ENCODE data around the gene LTBP3. TPM values are rescaled to one million over a fixed set of nuclear protein-coding genes. Genes with fewer than 3 reads are reported as not detected.

LTBP3 gene
- total and polyA plus RNA-seq, 9 of the 15 experiments (the other 6 are each of a cell fraction or from before 2014, with no cell fraction given), result 0.06 to 20.5 (median 4.8) TPM

DNA sequence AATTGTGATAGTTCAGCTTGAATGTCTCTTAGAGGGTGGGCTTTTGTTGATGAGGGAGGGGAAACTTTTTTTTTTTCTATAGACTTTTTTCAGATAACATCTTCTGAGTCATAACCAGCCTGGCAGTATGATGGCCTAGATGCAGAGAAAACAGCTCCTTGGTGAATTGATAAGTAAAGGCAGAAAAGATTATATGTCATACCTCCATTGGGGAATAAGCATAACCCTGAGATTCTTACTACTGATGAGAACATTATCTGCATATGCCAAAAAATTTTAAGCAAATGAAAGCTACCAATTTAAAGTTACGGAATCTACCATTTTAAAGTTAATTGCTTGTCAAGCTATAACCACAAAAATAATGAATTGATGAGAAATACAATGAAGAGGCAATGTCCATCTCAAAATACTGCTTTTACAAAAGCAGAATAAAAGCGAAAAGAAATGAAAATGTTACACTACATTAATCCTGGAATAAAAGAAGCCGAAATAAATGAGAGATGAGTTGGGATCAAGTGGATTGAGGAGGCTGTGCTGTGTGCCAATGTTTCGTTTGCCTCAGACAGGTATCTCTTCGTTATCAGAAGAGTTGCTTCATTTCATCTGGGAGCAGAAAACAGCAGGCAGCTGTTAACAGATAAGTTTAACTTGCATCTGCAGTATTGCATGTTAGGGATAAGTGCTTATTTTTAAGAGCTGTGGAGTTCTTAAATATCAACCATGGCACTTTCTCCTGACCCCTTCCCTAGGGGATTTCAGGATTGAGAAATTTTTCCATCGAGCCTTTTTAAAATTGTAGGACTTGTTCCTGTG is 55.4 kb downstream of the LTBP3 start:
- in situ Hi-C loops (cut with MboI), result no loop called here
- intact Hi-C loops (cut with micrococcal nuclease), result no loop called here
- peaks cover 75% of the 10 kb centered on the region for H3K36me3 ChIP-seq (ENCODE audit: control insufficient read depth, insufficient read depth, low read length)
- TF ChIP-seq HNRNPL (IDR thresholded peaks at IDR 0.05; ENCODE audit: low read depth, low read length) (peak; percentile 95), ZNF384 (IDR thresholded peaks at IDR 0.05; ENCODE audit: low read depth, low read length) (peak; percentile 83), RAD51 (IDR thresholded peaks at IDR 0.05; ENCODE audit: borderline replicate concordance, low read depth) (no peak), IRF2 (CRISPR knock-in tag; IDR thresholded peaks at IDR 0.05) (no peak), MXI1 (IDR thresholded peaks at IDR 0.05; ENCODE audit: low read depth, low read length) (peak; percentile 58), EP400 (IDR thresholded peaks at IDR 0.05) (0 out of 2 replicates have a peak, but pooled peaks have one; percentile 37), CCNT2 (IDR thresholded peaks at IDR 0.05; ENCODE audit: borderline replicate concordance, extremely low read depth, insufficient read length, low read depth, low read length) (peak; percentile 58), SMAD1 (IDR thresholded peaks at IDR 0.05; ENCODE audit: low read depth, low read length, partially characterized antibody) (peak; percentile 95), HEY1 (CRISPR knock-in tag; IDR thresholded peaks at IDR 0.05; ENCODE audit: borderline replicate concordance) (peak; percentile 80; the same call in 1 of the 2 replicates)
- TF ChIP-seq, protein P1, sequence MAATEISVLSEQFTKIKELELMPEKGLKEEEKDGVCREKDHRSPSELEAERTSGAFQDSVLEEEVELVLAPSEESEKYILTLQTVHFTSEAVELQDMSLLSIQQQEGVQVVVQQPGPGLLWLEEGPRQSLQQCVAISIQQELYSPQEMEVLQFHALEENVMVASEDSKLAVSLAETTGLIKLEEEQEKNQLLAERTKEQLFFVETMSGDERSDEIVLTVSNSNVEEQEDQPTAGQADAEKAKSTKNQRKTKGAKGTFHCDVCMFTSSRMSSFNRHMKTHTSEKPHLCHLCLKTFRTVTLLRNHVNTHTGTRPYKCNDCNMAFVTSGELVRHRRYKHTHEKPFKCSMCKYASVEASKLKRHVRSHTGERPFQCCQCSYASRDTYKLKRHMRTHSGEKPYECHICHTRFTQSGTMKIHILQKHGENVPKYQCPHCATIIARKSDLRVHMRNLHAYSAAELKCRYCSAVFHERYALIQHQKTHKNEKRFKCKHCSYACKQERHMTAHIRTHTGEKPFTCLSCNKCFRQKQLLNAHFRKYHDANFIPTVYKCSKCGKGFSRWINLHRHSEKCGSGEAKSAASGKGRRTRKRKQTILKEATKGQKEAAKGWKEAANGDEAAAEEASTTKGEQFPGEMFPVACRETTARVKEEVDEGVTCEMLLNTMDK (IDR thresholded peaks at IDR 0.05; ENCODE audit: borderline replicate concordance, insufficient read depth, low read depth, low read length, poor library complexity, severe bottlenecking), result no peak
- TF ChIP-seq, protein P2, sequence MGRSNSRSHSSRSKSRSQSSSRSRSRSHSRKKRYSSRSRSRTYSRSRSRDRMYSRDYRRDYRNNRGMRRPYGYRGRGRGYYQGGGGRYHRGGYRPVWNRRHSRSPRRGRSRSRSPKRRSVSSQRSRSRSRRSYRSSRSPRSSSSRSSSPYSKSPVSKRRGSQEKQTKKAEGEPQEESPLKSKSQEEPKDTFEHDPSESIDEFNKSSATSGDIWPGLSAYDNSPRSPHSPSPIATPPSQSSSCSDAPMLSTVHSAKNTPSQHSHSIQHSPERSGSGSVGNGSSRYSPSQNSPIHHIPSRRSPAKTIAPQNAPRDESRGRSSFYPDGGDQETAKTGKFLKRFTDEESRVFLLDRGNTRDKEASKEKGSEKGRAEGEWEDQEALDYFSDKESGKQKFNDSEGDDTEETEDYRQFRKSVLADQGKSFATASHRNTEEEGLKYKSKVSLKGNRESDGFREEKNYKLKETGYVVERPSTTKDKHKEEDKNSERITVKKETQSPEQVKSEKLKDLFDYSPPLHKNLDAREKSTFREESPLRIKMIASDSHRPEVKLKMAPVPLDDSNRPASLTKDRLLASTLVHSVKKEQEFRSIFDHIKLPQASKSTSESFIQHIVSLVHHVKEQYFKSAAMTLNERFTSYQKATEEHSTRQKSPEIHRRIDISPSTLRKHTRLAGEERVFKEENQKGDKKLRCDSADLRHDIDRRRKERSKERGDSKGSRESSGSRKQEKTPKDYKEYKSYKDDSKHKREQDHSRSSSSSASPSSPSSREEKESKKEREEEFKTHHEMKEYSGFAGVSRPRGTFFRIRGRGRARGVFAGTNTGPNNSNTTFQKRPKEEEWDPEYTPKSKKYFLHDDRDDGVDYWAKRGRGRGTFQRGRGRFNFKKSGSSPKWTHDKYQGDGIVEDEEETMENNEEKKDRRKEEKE (IDR thresholded peaks at IDR 0.05; ENCODE audit: borderline replicate concordance in 1 of 2, control insufficient read depth in 1 of 2, low read depth in 2 of 2, low read length in 1 of 2), result peak; percentile 90 to 98
- TF ChIP-seq, protein P3, sequence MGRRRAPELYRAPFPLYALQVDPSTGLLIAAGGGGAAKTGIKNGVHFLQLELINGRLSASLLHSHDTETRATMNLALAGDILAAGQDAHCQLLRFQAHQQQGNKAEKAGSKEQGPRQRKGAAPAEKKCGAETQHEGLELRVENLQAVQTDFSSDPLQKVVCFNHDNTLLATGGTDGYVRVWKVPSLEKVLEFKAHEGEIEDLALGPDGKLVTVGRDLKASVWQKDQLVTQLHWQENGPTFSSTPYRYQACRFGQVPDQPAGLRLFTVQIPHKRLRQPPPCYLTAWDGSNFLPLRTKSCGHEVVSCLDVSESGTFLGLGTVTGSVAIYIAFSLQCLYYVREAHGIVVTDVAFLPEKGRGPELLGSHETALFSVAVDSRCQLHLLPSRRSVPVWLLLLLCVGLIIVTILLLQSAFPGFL (CRISPR knock-in tag; IDR thresholded peaks at IDR 0.05), result no peak

More for the DNA sequence above, 55.4 kb downstream of the LTBP3 start:
- H3K27me3 ChIP-seq (ENCODE audit: control insufficient read depth in 2 of 2, insufficient read depth in 2 of 2, low read length in 2 of 2), result no peaks in the 10 kb centered on the region
- ChIA-PET CTCF (ENCODE audit: low intra/inter-chr PET ratio) (no interaction called here), POLR2A (interaction anchor here (0.6 to 27.6 kb wide), 43 partner anchors 6 to 1311 kb away, joined by 3 to 2118 read pairs (median 5); partner anchors contain the start of genes DPF2, FRMD8, NEAT1 and PCNX3)
- peak overlapping the region; percentile 99 for H3K27ac ChIP-seq (ENCODE audit: extremely low read depth, low read depth, low read length)
- H3K9ac ChIP-seq (ENCODE audit: insufficient read depth in 1 of 2, low read depth in 2 of 2, low read length in 2 of 2), result peak overlapping the region; percentile 18 to 100
- H3K4me1 ChIP-seq (replicated peaks in 1 of 2; ENCODE audit: control insufficient read depth in 2 of 2, insufficient read depth in 2 of 2, low read length in 2 of 2), result peaks cover 5% of the 10 kb centered on the region in 2 experiments; a peak in 3 of 5 replicates
- H3K9me1 ChIP-seq (ENCODE audit: control insufficient read depth, insufficient read depth, low read length), result peaks cover 5% of the 10 kb centered on the region
- 0% methylated on average over 6 of the region's 6 CpGs for WGBS (ENCODE audit: insufficient coverage, low coverage, missing lambda C conversion rate)
- H3K4me2 ChIP-seq (ENCODE audit: insufficient read depth, low read length), result peak overlapping the region; percentile 94
- TSS peak; percentile 1 for BruUV-seq (replicated peaks)
- H3K79me2 ChIP-seq (ENCODE audit: control insufficient read depth, insufficient read depth, low read length), result peaks cover 98% of the 10 kb centered on the region
- H3K9me3 ChIP-seq (replicated peaks; ENCODE audit: control insufficient read depth, insufficient read depth, low read depth, low read length), result no peaks in the 10 kb centered on the region
- DNase-seq (ENCODE audit: extremely low read depth in 1 of 4, low spot score in 3 of 4), result peak in 2 of 4 experiments; percentile 31 to 73
- FAIRE-seq, result no peak
- peaks cover 70% of the 10 kb centered on the region for H4K20me1 ChIP-seq (replicated peaks; ENCODE audit: control insufficient read depth, insufficient read depth, low read length)
- peak overlapping the region; percentile 84 for H3K4me3 ChIP-seq
- no peak overlapping the region for H2AFZ ChIP-seq (ENCODE audit: low read depth, low read length)
- ATAC-seq, result no peak
